Calu3 (cell line): Measurements from ENCODE around the gene SLIT3. TPM values are rescaled to one million over a fixed set of nuclear protein-coding genes. Genes with fewer than 3 reads are reported as not detected.

Experiments used
- BruUV-seq: library from RNA; stranded (reverse); fragments of 400-500 nt; replicated peaks from 2 replicates; lab custom pipeline; 2021; lab: Mats Ljungman, UMichigan
- CTCF ChIA-PET: fragments of 300-600 bp; sonication (Branson Sonifier 250); formaldehyde crosslinking; loops from one replicate; lab custom pipeline; 2022; ENCODE audit warnings: antibody characterized with exemption; lab: Charles Lee
- DNase-seq: peaks from one replicate; pipeline ENCODE4 v3.0.0; 2022
- H3K27ac Mint-ChIP-seq: one replicate; pipeline ENCODE4 v1.8.0; 2022; ENCODE audit warnings: mixed read lengths; ENCODE audit not compliant: unreplicated experiment
- H3K27me3 Mint-ChIP-seq: one replicate; pipeline ENCODE4 v1.8.0; 2022; ENCODE audit warnings: mixed read lengths; ENCODE audit not compliant: unreplicated experiment
- H3K36me3 Mint-ChIP-seq: one replicate; pipeline ENCODE4 v1.8.0; 2022; ENCODE audit warnings: mild to moderate bottlenecking, moderate library complexity, mixed read lengths; ENCODE audit not compliant: insufficient read depth, unreplicated experiment
- H3K4me1 Mint-ChIP-seq: one replicate; pipeline ENCODE4 v1.8.0; 2022; ENCODE audit warnings: mild to moderate bottlenecking, low read depth, mixed read lengths; ENCODE audit not compliant: unreplicated experiment
- H3K4me3 Mint-ChIP-seq: one replicate; pipeline ENCODE4 v1.8.0; 2022; ENCODE audit warnings: mild to moderate bottlenecking, low read depth, moderate library complexity, mixed read lengths; ENCODE audit not compliant: unreplicated experiment
- H3K9me3 Mint-ChIP-seq: one replicate; pipeline ENCODE4 v1.8.0; 2022; ENCODE audit warnings: low read depth, mixed read lengths; ENCODE audit not compliant: unreplicated experiment
- intact Hi-C: fragments of 100-400 bp; cut with micrococcal nuclease; formaldehyde crosslinking; loops from one replicate; pipeline ENCODE4 v1.10.0; 2022; ENCODE audit not compliant: unreplicated experiment
- total RNA-seq: library from RNA; stranded (reverse); gene quantifications from 2 replicates; pipeline ENCODE4 v1.2.3, GENCODE V29; 2022
- TF ChIP-seq, protein P1 (sequence below): fragments of 200-600 bp; IDR thresholded peaks from one replicate; pipeline ENCODE4 v1.8.0; 2022; ENCODE audit warnings: antibody characterized with exemption; ENCODE audit not compliant: unreplicated experiment

Gene SLIT3
- total RNA-seq, 1 experiment from 2014 or later, result not detected

DNA sequence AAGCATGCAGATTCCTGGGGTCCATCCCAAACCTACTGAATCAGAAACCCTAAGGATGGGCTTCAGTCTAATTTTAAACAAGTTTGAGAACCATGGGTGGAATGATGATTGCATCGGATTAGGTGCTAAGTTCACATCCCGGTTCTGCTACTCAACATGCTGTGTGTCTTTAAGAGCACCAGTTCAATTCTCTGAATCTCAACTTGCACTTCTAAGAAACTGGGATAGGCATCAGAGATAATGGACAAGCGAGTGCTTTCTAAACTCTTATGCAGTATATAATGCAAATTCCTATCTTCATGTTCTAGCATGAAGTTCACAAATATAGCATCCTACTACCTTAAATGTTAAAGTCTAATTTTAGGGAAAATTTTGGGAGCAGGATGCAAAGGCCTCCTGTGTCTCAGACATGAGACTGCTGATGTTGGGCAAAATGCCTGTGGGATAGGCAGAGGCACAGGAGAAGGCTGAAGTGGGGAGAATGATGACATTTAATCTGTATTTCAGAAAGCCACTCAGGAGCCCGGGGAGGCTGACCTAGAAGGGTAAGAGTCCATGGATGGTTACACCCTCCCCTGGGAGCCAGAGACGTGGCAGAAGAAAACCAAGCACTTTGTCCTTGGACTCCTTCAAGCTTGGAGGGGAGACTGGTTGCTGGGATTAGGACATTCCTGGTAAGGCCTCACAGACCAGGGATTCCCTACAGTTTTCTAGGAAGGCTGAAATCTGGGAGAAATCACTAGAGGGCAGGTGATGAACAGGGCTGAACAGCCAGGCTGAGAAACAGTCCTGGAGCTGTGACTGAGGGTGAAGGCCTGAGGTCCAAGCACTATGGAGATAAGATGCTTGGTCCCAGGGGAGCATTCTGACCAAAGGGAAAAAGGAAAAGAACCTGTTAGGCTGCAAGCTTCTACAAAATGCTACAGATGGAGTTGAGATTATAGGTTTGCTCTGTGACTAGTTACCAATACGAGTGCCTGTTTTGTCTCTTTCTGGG, 409.8 kb downstream of the SLIT3 start:
- no peaks in the 10 kb centered on the region for H3K9me3 Mint-ChIP-seq
- H3K4me1 Mint-ChIP-seq, result no peaks in the 10 kb centered on the region
- no TSS peak for BruUV-seq
- no peak overlapping the region for H3K27ac Mint-ChIP-seq
- intact Hi-C loops, result no loop called here
- H3K36me3 Mint-ChIP-seq, result no peaks in the 10 kb centered on the region
- H3K4me3 Mint-ChIP-seq, result no peak overlapping the region
- DNase-seq, result no peak
- peaks cover 60% of the 10 kb centered on the region for H3K27me3 Mint-ChIP-seq
- CTCF ChIA-PET, result no interaction called here
- TF ChIP-seq, protein P1, sequence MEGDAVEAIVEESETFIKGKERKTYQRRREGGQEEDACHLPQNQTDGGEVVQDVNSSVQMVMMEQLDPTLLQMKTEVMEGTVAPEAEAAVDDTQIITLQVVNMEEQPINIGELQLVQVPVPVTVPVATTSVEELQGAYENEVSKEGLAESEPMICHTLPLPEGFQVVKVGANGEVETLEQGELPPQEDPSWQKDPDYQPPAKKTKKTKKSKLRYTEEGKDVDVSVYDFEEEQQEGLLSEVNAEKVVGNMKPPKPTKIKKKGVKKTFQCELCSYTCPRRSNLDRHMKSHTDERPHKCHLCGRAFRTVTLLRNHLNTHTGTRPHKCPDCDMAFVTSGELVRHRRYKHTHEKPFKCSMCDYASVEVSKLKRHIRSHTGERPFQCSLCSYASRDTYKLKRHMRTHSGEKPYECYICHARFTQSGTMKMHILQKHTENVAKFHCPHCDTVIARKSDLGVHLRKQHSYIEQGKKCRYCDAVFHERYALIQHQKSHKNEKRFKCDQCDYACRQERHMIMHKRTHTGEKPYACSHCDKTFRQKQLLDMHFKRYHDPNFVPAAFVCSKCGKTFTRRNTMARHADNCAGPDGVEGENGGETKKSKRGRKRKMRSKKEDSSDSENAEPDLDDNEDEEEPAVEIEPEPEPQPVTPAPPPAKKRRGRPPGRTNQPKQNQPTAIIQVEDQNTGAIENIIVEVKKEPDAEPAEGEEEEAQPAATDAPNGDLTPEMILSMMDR, result no peak

DNA sequence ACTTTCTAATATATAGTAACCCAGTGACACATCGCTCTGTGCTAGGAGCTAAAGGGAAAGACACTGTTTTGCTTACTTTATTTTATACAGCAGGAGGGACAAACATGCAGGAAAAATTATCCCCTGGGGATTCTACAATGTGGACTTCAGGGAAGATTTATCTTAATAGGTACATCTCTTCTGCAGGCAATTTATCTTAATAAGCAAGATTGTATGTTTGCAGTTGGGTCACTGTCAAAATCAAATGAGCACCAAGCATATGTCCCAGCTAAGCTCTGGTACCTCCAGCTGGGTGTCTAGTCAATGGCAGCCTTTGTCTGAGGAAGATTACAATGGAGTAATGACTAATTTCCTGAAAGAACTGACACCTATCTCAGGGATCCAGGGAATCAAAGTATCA, 411.9 kb downstream of the SLIT3 start:
- no TSS peak for BruUV-seq
- Mint-ChIP-seq H3K9me3 (no peaks in the 10 kb centered on the region), H3K4me1 (no peaks in the 10 kb centered on the region), H3K27me3 (peaks cover 44% of the 10 kb centered on the region), H3K4me3 (no peak overlapping the region), H3K36me3 (no peaks in the 10 kb centered on the region), H3K27ac (no peak overlapping the region)
- TF ChIP-seq, protein P1, result no peak
- CTCF ChIA-PET, result no interaction called here
- intact Hi-C loops, result no loop called here
- no peak for DNase-seq

DNA sequence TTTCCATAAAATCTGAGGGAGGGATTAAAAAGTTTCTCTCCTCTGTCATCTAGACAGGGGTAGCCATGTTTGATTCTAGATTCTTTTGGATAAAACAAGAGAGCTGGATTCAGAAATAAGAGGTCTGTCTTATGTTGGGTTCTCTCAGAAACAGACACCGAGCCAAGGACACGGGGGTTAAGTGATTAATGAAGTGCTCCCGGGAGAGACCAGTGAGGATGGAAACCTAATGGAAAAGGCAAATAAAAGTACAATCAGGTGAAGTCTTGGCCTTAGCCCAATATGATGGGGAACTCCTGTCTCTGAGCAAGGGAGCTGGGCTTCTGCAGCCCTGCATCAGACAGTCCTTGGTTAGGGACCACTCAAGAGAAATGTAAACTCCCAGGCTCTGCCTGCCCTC, 413.0 kb downstream of the SLIT3 start:
- H3K27me3 Mint-ChIP-seq, result peaks cover 44% of the 10 kb centered on the region
- H3K27ac Mint-ChIP-seq, result no peak overlapping the region
- no peak overlapping the region for H3K4me3 Mint-ChIP-seq
- no peaks in the 10 kb centered on the region for H3K36me3 Mint-ChIP-seq
- BruUV-seq, result no TSS peak
- TF ChIP-seq, protein P1, result no peak
- H3K9me3 Mint-ChIP-seq, result no peaks in the 10 kb centered on the region
- H3K4me1 Mint-ChIP-seq, result no peaks in the 10 kb centered on the region
- CTCF ChIA-PET, result no interaction called here
- no peak for DNase-seq
- intact Hi-C loops, result no loop called here

DNA sequence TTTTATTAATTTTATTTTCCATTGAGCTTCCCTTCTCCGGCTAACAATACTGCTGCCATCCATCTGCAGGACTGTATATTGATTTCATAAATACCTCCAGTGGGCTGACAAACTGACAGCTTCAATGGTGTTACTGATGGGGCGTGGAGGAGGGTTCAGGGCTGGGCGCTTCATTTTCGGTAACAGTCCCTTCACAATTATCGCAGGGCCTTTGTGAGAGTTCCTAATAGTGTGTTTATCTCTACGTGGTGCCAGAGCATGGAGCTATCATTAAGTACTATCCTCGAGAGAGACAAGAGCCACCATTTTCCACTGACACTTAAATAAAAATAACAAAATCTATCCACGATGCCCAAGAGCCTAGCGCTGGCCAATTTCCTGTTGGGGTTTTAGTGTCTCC, 414.8 kb downstream of the SLIT3 start:
- no peak for DNase-seq
- H3K36me3 Mint-ChIP-seq, result no peaks in the 10 kb centered on the region
- peaks cover 31% of the 10 kb centered on the region for H3K27me3 Mint-ChIP-seq
- BruUV-seq, result no TSS peak
- H3K27ac Mint-ChIP-seq, result no peak overlapping the region
- intact Hi-C loops, result no loop called here
- H3K4me3 Mint-ChIP-seq, result no peak overlapping the region
- no peaks in the 10 kb centered on the region for H3K9me3 Mint-ChIP-seq
- no peaks in the 10 kb centered on the region for H3K4me1 Mint-ChIP-seq
- CTCF ChIA-PET, result interaction anchor here (0.6 to 1.2 kb wide), 3 partner anchors 16 to 1584 kb away, joined by 3 to 5 read pairs (median 3); no protein-coding TSS in a partner anchor
- TF ChIP-seq, protein P1, result no peak
